Neural progenitor cell (in vitro differentiated cells): ENCODE results near the gene P4HA2. TPM values are rescaled to one million over a fixed set of nuclear protein-coding genes. Genes with fewer than 3 reads are reported as not detected.

Experiments used
- DNase-seq: peaks from one replicate; pipeline ENCODE4 v3.0.0-alpha.2; 2016; ENCODE audit warnings: low spot score
- H2AFZ ChIP-seq: fragments of 200-600 bp; sonication (generic); replicated peaks from 2 replicates; pipeline ENCODE4 v1.6.1; 2016; ENCODE audit warnings: antibody characterized with exemption
- H3F3A ChIP-seq: fragments of 200-600 bp; sonication (generic); 2 replicates; pipeline ENCODE4 v1.6.1; 2016; ENCODE audit warnings: antibody characterized with exemption, low read depth
- H3K27ac ChIP-seq: fragments of 200-600 bp; sonication (generic); 2 replicates; pipeline ENCODE4 v1.5.1; 2016; ENCODE audit warnings: mild to moderate bottlenecking
- H3K27me3 ChIP-seq: fragments of 200-600 bp; sonication (generic); 2 replicates; pipeline ENCODE4 v1.6.1; 2016; ENCODE audit warnings: mild to moderate bottlenecking, moderate library complexity
- H3K36me3 ChIP-seq: fragments of 200-600 bp; sonication (generic); 2 replicates; pipeline ENCODE4 v1.5.1; 2016
- H3K4me1 ChIP-seq: fragments of 200-600 bp; sonication (generic); 2 replicates; pipeline ENCODE4 v1.6.1; 2016; ENCODE audit warnings: mixed run types
- H3K4me2 ChIP-seq: fragments of 200-600 bp; sonication (generic); 2 replicates; pipeline ENCODE4 v1.6.1; 2016
- H3K4me3 ChIP-seq: fragments of 200-600 bp; sonication (generic); 2 replicates; pipeline ENCODE4 v1.5.1; 2016
- H3K79me2 ChIP-seq: fragments of 200-600 bp; sonication (generic); 2 replicates; pipeline ENCODE4 v1.6.1; 2016; ENCODE audit warnings: low read depth
- H3K9ac ChIP-seq: fragments of 200-600 bp; sonication (generic); 2 replicates; pipeline ENCODE4 v1.6.1; 2016
- H3K9me3 ChIP-seq: fragments of 200-600 bp; sonication (generic); 2 replicates; pipeline ENCODE4 v1.5.1; 2016; ENCODE audit warnings: low read depth
- H4K20me1 ChIP-seq: fragments of 200-600 bp; sonication (generic); 2 replicates; pipeline ENCODE4 v1.6.1; 2016; ENCODE audit warnings: low read depth
- H3K27ac Mint-ChIP-seq: 3 replicates; pipeline ENCODE4 v1.8.0; 2021; ENCODE audit warnings: mixed read lengths
- H3K27me3 Mint-ChIP-seq: 2 replicates; pipeline ENCODE4 v1.8.0; 2022; ENCODE audit warnings: low read depth, mild to moderate bottlenecking, inconsistent platforms, moderate library complexity, mixed read lengths; ENCODE audit not compliant: insufficient read depth
- H3K36me3 Mint-ChIP-seq: 3 replicates; pipeline ENCODE4 v1.8.0; 2021; ENCODE audit warnings: mixed read lengths
- H3K4me1 Mint-ChIP-seq: 3 replicates; pipeline ENCODE4 v1.8.0; 2021; ENCODE audit warnings: mixed read lengths
- H3K4me3 Mint-ChIP-seq: 3 replicates; pipeline ENCODE4 v1.8.0; 2021; ENCODE audit warnings: mild to moderate bottlenecking, moderate library complexity, mixed read lengths
- H3K9me3 Mint-ChIP-seq: 3 replicates; pipeline ENCODE4 v1.8.0; 2020; ENCODE audit warnings: mixed read lengths
- EZH2 ChIP-seq: fragments of 200-600 bp; sonication (generic); IDR thresholded peaks from 2 replicates; pipeline ENCODE4 v1.6.1; 2017; ENCODE audit warnings: antibody characterized with exemption, mild to moderate bottlenecking, moderate library complexity
- EZH2phosphoT487 ChIP-seq: fragments of 200-600 bp; sonication (generic); IDR thresholded peaks from 2 replicates; pipeline ENCODE4 v1.6.1; 2017; ENCODE audit warnings: antibody characterized with exemption
- total RNA-seq: library from RNA; depleted of rRNA; stranded (reverse); fragments of >200 nt; gene quantifications from 2 replicates; pipeline ENCODE4 v1.2.3, GENCODE V29; 2015; ENCODE audit warnings: low replicate concordance
- TF ChIP-seq, protein P1 (sequence below): fragments of 200-600 bp; sonication (generic); IDR thresholded peaks from 2 replicates; pipeline ENCODE4 v1.5.1; 2017; ENCODE audit warnings: antibody characterized with exemption, mild to moderate bottlenecking

Gene P4HA2
- total RNA-seq, 1 donor from 2014 or later: 15.9 TPM

GRCh38 chr5:132220491-132220890 lies 7.2 kb downstream of the P4HA2 start:
- TF ChIP-seq, protein P1, sequence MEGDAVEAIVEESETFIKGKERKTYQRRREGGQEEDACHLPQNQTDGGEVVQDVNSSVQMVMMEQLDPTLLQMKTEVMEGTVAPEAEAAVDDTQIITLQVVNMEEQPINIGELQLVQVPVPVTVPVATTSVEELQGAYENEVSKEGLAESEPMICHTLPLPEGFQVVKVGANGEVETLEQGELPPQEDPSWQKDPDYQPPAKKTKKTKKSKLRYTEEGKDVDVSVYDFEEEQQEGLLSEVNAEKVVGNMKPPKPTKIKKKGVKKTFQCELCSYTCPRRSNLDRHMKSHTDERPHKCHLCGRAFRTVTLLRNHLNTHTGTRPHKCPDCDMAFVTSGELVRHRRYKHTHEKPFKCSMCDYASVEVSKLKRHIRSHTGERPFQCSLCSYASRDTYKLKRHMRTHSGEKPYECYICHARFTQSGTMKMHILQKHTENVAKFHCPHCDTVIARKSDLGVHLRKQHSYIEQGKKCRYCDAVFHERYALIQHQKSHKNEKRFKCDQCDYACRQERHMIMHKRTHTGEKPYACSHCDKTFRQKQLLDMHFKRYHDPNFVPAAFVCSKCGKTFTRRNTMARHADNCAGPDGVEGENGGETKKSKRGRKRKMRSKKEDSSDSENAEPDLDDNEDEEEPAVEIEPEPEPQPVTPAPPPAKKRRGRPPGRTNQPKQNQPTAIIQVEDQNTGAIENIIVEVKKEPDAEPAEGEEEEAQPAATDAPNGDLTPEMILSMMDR: no peak
- TF ChIP-seq EZH2phosphoT487: no peak
- TF ChIP-seq EZH2: no peak
- Histone ChIP-seq H3F3A (no peaks in the 10 kb centered on the region), H3K9me3 (no peaks in the 10 kb centered on the region), H3K27ac (no peak overlapping the region), H3K4me2 (no peak overlapping the region), H3K27me3 (peaks cover under 1% of the 10 kb centered on the region), H2AFZ (no peak overlapping the region), H3K79me2 (no peaks in the 10 kb centered on the region), H3K4me3 (no peak overlapping the region), H3K36me3 (no peaks in the 10 kb centered on the region), H4K20me1 (no peaks in the 10 kb centered on the region), H3K4me1 (no peaks in the 10 kb centered on the region), H3K9ac (no peak overlapping the region)
- no peak overlapping the region for H3K27ac Mint-ChIP-seq
- H3K4me1 Mint-ChIP-seq: peaks cover 6% of the 10 kb centered on the region
- DNase-seq: no peak
- H3K27me3 Mint-ChIP-seq: peaks cover 17% of the 10 kb centered on the region
- H3K9me3 Mint-ChIP-seq: no peaks in the 10 kb centered on the region
- H3K4me3 Mint-ChIP-seq: no peak overlapping the region
- peaks cover 6% of the 10 kb centered on the region for H3K36me3 Mint-ChIP-seq

DNA sequence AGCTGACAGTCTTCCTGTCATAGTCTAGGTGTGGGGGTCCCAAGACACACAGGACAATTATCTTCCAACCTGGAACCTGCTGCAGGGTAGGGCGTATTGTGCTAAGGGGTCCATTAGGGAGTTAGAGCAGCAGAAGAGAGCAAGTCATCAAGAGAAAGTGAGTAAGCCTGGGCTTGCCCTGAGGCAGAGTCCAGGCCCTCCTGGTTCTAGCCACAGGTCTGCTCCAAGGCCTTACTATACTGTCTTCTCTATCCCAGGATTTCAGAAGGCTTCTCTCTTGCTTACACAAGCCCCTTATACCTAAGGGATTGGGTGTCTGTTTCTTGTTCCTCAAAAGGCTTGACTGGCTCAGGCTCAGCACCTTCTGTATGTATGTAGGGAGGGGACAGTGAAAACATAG lies 7.7 kb downstream of the P4HA2 start:
- Histone ChIP-seq H2AFZ (no peak overlapping the region), H3K27ac (no peak overlapping the region), H3K4me2 (no peak overlapping the region), H3K4me3 (no peak overlapping the region), H4K20me1 (no peaks in the 10 kb centered on the region), H3K9me3 (no peaks in the 10 kb centered on the region), H3F3A (no peaks in the 10 kb centered on the region), H3K27me3 (no peaks in the 10 kb centered on the region), H3K9ac (no peak overlapping the region), H3K4me1 (no peaks in the 10 kb centered on the region), H3K36me3 (no peaks in the 10 kb centered on the region), H3K79me2 (no peaks in the 10 kb centered on the region)
- Mint-ChIP-seq H3K36me3 (peaks cover 8% of the 10 kb centered on the region), H3K9me3 (no peaks in the 10 kb centered on the region), H3K27me3 (peaks cover 14% of the 10 kb centered on the region), H3K4me1 (peaks cover 3% of the 10 kb centered on the region), H3K27ac (no peak overlapping the region), H3K4me3 (no peak overlapping the region)
- TF ChIP-seq EZH2: no peak
- TF ChIP-seq EZH2phosphoT487: no peak
- TF ChIP-seq, protein P1: no peak
- DNase-seq: no peak

GRCh38 chr5:132219289-132219970 lies 8.2 kb downstream of the P4HA2 start:
- Histone ChIP-seq H3K36me3 (no peaks in the 10 kb centered on the region), H3K4me2 (no peak overlapping the region), H3K27ac (no peak overlapping the region), H3K9ac (no peak overlapping the region), H4K20me1 (no peaks in the 10 kb centered on the region), H3K4me1 (no peaks in the 10 kb centered on the region), H3F3A (no peaks in the 10 kb centered on the region), H3K79me2 (no peaks in the 10 kb centered on the region), H3K27me3 (no peaks in the 10 kb centered on the region), H3K9me3 (no peaks in the 10 kb centered on the region), H3K4me3 (no peak overlapping the region), H2AFZ (no peak overlapping the region)
- TF ChIP-seq EZH2 (no peak), EZH2phosphoT487 (no peak)
- TF ChIP-seq, protein P1: no peak
- H3K4me1 Mint-ChIP-seq: peaks cover 2% of the 10 kb centered on the region
- H3K9me3 Mint-ChIP-seq: no peaks in the 10 kb centered on the region
- H3K36me3 Mint-ChIP-seq: peaks cover 9% of the 10 kb centered on the region
- H3K27ac Mint-ChIP-seq: no peak overlapping the region
- no peak overlapping the region for H3K4me3 Mint-ChIP-seq
- peaks cover 14% of the 10 kb centered on the region for H3K27me3 Mint-ChIP-seq
- DNase-seq: no peak
